Heart left ventricle (tissue), 13 donors: ENCODE data around the gene SLC38A10.

ENCODE experiments used
- CTCF ChIP-seq, 12 donors: fragments of 200-600 bp; sonication (generic) in 4 of 12; IDR thresholded peaks; one replicate each; pipeline versions ENCODE4 v1.5.0 to v1.8.0; 2018 to 2022; ENCODE audit warnings: antibody characterized with exemption in 12 of 12, mild to moderate bottlenecking in 5 of 12
- POLR2A ChIP-seq, 2 donors: fragments of 450-650 bp; IDR thresholded peaks; one replicate each; pipeline ENCODE4 v1.6.1; 2017; ENCODE audit warnings: antibody characterized with exemption in 2 of 2, mild to moderate bottlenecking in 2 of 2, moderate library complexity in 2 of 2
- donor health status: ischemic (EF 13 %, LVEDD 7.1; RV severe dilation, severe dysfunction).
- donor health status: DM: no; HTN: yes; CAD: no.
- donor health status: DM: no; HTN: no; CAD: no.
- donor health status: ischemic (EF 25% LVEDD 6.9; RV normal size, moderate dysfunction).
- donor health status: ischemic (EF 25% LVEDD 5.7; RV mildly dilated, moderate dysfunction).
- donor health status: ischemic (EF 35%, LVEDD 5.7; RV mildly dilated, moderate dysfunction).
- donor health status: nonischemic (EF 11% LVEDD 7.7; RV severe dilation, severe dysfunction).
- donor health status: DM: yes; HTN: yes; CAD: no.
- donor health status: PGD.
- donor health status: ischemic (EF 29% LVEDD 5.4; RV normal size, mild dysfunction).
- donor health status: nonischemic (EF 23%, LVEDD 6.1; RV moderate dilation, normal function).

DNA sequence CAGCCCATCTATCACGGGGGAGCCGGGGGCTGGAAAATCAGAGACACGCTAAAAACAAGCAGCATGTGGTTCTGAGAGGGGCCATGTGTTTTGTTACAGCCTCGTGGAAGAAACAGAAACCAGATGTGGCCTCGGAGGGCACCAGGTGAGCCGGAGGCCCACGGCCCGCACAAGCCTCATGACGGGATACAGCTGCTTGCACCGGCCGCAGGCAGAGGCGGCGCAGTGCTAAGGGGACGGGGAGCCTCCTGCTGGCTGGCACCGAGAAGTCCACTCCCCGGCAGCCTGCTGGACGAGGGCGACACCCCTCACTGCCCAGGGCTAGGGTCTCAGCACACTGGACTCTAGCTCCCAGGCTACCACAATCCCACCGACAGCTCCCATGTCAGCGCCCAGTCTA, 36.8 kb downstream of the SLC38A10 start:
- TF ChIP-seq CTCF (IDR thresholded peaks at IDR 0.05) (no peak), POLR2A (IDR thresholded peaks at IDR 0.05) (no peak)
